ENCODE data around the gene KRT26.

The KRT26 gene

GRCh38 chr17:40809721-40810421 is 37.9 kb upstream of the KRT26 start:
- no peak for TF ChIP-seq ZFX (IDR thresholded peaks at IDR 0.05; ENCODE audit: borderline replicate concordance)
- no peak for TF ChIP-seq CTCF (IDR thresholded peaks at IDR 0.05)
- no peak overlapping the region for H3K27ac ChIP-seq

- H3K27ac ChIP-seq = no peak overlapping the region
- no peak for TF ChIP-seq CTCF (IDR thresholded peaks at IDR 0.05)
- no peak for TF ChIP-seq ZFX (IDR thresholded peaks at IDR 0.05; ENCODE audit: borderline replicate concordance)
These were observed 34.1 kb upstream of the KRT26 start for GRCh38 chr17:40806131-40806530.

GRCh38 chr17:40803617-40804082 is 31.6 kb upstream of the KRT26 start:
- TF ChIP-seq CTCF (IDR thresholded peaks at IDR 0.05) (peak; percentile 93), ZFX (IDR thresholded peaks at IDR 0.05; ENCODE audit: borderline replicate concordance) (no peak)
- H3K27ac ChIP-seq = no peak overlapping the region

GRCh38 chr17:40801157-40801556 is 29.2 kb upstream of the KRT26 start:
- no peak for TF ChIP-seq CTCF (IDR thresholded peaks at IDR 0.05)
- no peak for TF ChIP-seq ZFX (IDR thresholded peaks at IDR 0.05; ENCODE audit: borderline replicate concordance)

GRCh38 chr17:40800381-40800780 is 28.4 kb upstream of the KRT26 start:
- H3K27ac ChIP-seq = no peak overlapping the region
- no peak for TF ChIP-seq ZFX (IDR thresholded peaks at IDR 0.05; ENCODE audit: borderline replicate concordance)
- no peak for TF ChIP-seq CTCF (IDR thresholded peaks at IDR 0.05)

More at GRCh38 chr17:40801157-40801556, 29.2 kb upstream of the KRT26 start:
- H3K27ac ChIP-seq = no peak overlapping the region

GRCh38 chr17:40799859-40800258 is 27.9 kb upstream of the KRT26 start, which contains the start of gene KRT28:
Gene KRT28, minus strand, starts transcription at chr17:40799959. Its CDS starts 66 bp downstream, at chr17:40799893.
- no peak within 1 kb of the TSS for H3K27ac ChIP-seq
- TF ChIP-seq ZFX (IDR thresholded peaks at IDR 0.05; ENCODE audit: borderline replicate concordance) = no peak
- no peak for TF ChIP-seq CTCF (IDR thresholded peaks at IDR 0.05)

- TF ChIP-seq CTCF (IDR thresholded peaks at IDR 0.05) = no peak
- TF ChIP-seq ZFX (IDR thresholded peaks at IDR 0.05; ENCODE audit: borderline replicate concordance) = no peak
- no peak overlapping the region for H3K27ac ChIP-seq
These were observed 24.8 kb upstream of the KRT26 start for GRCh38 chr17:40796846-40797245.

All from 22Rv1 (cell line).